Neutrophil (primary cell): ENCODE data around the gene ENOSF1.

Source experiments
- H3K27ac ChIP-seq: fragments of 200-600 bp; sonication (generic); 2 replicates; pipeline ENCODE4 v1.5.1; 2016; ENCODE audit warnings: mild to moderate bottlenecking, moderate library complexity
- H3K27me3 ChIP-seq: fragments of 200-600 bp; sonication (generic); 2 replicates; pipeline ENCODE4 v1.6.0; 2016; ENCODE audit warnings: mild to moderate bottlenecking
- H3K36me3 ChIP-seq: fragments of 200-600 bp; sonication (generic); 2 replicates; pipeline ENCODE4 v1.5.1; 2017
- H3K4me1 ChIP-seq, 2 experiments: fragments of 200-600 bp in 1 of 2; sonication (generic) in 1 of 2; 1 replicate in 1 of 2; 2 replicates in 1 of 2; pipeline versions ENCODE4 v1.5.1 to v1.6.1; 2013 to 2016; ENCODE audit warnings: low read depth in 1 of 2, low read length in 1 of 2, mild to moderate bottlenecking in 1 of 2, moderate library complexity in 1 of 2; ENCODE audit not compliant: control insufficient read depth in 1 of 2, insufficient read depth in 1 of 2
- H3K4me3 ChIP-seq, 2 experiments: fragments of 200-600 bp in 1 of 2; sonication (generic) in 1 of 2; 1 replicate in 1 of 2; 2 replicates in 1 of 2; pipeline ENCODE4 v1.5.1; 2013 to 2016; ENCODE audit warnings: low read depth in 1 of 2, low read length in 1 of 2, mild to moderate bottlenecking in 1 of 2, moderate library complexity in 1 of 2
- H3K9me3 ChIP-seq: fragments of 200-600 bp; sonication (generic); 2 replicates; pipeline ENCODE4 v1.5.1; 2016
- TF ChIP-seq, protein P1 (sequence below): fragments of 200-600 bp; sonication (generic); IDR thresholded peaks from 2 replicates; pipeline ENCODE4 v1.5.1; 2016; ENCODE audit warnings: antibody characterized with exemption

ENOSF1 gene

GRCh38 chr18:692824-693223, 19.6 kb downstream of the ENOSF1 start:
- Histone ChIP-seq H3K27ac (no peak overlapping the region), H3K4me1 (peaks cover 3 to 11% of the 10 kb centered on the region in 2 experiments), H3K36me3 (peaks cover 9% of the 10 kb centered on the region), H3K27me3 (no peaks in the 10 kb centered on the region), H3K4me3 (no peak overlapping the region), H3K9me3 (no peaks in the 10 kb centered on the region)
- TF ChIP-seq, protein P1, sequence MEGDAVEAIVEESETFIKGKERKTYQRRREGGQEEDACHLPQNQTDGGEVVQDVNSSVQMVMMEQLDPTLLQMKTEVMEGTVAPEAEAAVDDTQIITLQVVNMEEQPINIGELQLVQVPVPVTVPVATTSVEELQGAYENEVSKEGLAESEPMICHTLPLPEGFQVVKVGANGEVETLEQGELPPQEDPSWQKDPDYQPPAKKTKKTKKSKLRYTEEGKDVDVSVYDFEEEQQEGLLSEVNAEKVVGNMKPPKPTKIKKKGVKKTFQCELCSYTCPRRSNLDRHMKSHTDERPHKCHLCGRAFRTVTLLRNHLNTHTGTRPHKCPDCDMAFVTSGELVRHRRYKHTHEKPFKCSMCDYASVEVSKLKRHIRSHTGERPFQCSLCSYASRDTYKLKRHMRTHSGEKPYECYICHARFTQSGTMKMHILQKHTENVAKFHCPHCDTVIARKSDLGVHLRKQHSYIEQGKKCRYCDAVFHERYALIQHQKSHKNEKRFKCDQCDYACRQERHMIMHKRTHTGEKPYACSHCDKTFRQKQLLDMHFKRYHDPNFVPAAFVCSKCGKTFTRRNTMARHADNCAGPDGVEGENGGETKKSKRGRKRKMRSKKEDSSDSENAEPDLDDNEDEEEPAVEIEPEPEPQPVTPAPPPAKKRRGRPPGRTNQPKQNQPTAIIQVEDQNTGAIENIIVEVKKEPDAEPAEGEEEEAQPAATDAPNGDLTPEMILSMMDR = no peak

GRCh38 chr18:688323-688722, 24.1 kb downstream of the ENOSF1 start:
- peaks cover 3 to 11% of the 10 kb centered on the region in 2 experiments for H3K4me1 ChIP-seq
- no peak overlapping the region for H3K27ac ChIP-seq
- H3K9me3 ChIP-seq = no peaks in the 10 kb centered on the region
- peaks cover 4% of the 10 kb centered on the region for H3K36me3 ChIP-seq
- no peak overlapping the region for H3K4me3 ChIP-seq
- no peaks in the 10 kb centered on the region for H3K27me3 ChIP-seq
- TF ChIP-seq, protein P1 = no peak

DNA sequence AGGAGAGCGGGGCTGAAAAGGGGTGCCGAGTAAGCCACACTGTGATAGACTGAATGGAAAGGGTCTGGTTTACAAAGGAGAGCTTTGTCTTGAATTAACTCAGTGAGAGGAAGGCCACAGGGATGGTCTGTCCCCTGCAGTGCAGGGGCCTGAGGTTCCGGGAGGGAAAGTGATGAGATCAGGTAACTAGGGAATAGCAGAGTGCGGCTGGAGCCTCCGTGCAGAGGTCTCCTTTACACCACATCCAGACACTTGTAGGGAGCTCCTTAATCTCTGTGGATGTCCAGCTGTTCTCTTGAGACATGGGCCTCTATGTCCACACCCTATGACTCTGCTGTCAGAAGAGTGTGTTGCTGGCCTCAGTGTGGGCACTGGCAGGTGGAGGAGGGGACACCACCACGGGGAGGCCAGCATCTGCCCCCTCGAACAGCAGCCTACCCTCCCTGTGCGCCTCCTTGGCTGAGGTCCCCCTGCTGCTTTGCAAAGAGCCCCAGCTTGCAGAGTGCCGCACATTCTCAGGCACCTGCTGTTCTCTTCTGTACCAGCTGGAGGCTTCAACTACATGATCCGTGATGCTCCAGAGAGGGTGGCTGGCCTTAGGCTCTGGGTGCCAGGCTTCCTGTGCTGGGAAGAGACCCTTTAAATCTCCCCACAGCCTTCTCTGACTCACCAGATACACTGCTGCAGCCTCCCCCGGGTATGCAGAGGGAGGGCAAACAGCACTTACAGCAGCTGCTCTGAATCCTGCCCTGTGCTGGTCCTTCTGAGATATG, 25.9 kb downstream of the ENOSF1 start:
- H3K4me3 ChIP-seq = no peak overlapping the region
- no peak overlapping the region for H3K27ac ChIP-seq
- no peaks in the 10 kb centered on the region for H3K27me3 ChIP-seq
- TF ChIP-seq, protein P1 = no peak
- peaks cover 3 to 11% of the 10 kb centered on the region in 2 experiments for H3K4me1 ChIP-seq
- no peaks in the 10 kb centered on the region for H3K9me3 ChIP-seq
- peaks cover 11% of the 10 kb centered on the region for H3K36me3 ChIP-seq

- H3K36me3 ChIP-seq = peaks cover 16% of the 10 kb centered on the region
- TF ChIP-seq, protein P1 = no peak
Observed at GRCh38 chr18:685438-685837, 27.0 kb downstream of the ENOSF1 start.

GRCh38 chr18:683531-683930, 28.9 kb downstream of the ENOSF1 start:
- Histone ChIP-seq H3K27ac (no peak overlapping the region), H3K36me3 (peaks cover 30% of the 10 kb centered on the region), H3K4me1 (peaks cover 3 to 4% of the 10 kb centered on the region in 2 experiments), H3K9me3 (no peaks in the 10 kb centered on the region), H3K4me3 (no peak overlapping the region), H3K27me3 (no peaks in the 10 kb centered on the region)
- TF ChIP-seq, protein P1 = no peak

More at GRCh38 chr18:685438-685837, 27.0 kb downstream of the ENOSF1 start:
- no peaks in the 10 kb centered on the region for H3K27me3 ChIP-seq
- H3K27ac ChIP-seq = no peak overlapping the region
- no peak overlapping the region for H3K4me3 ChIP-seq
- no peaks in the 10 kb centered on the region for H3K9me3 ChIP-seq
- peaks cover 3 to 11% of the 10 kb centered on the region in 2 experiments for H3K4me1 ChIP-seq
